GM20000 (cell line): ENCODE results near the gene ABCB9.

Experiments used
- DNase-seq: peaks from one replicate; pipeline ENCODE4 v3.0.0; 2012; ENCODE audit warnings: low spot score
- CTCF ChIP-seq: IDR thresholded peaks from 2 replicates; pipeline ENCODE4 v1.5.1; 2012; ENCODE audit warnings: mild to moderate bottlenecking, control low read depth; ENCODE audit errors: extremely low read depth, missing control alignments

The ABCB9 gene

GRCh38 chr12:123005081-123005626 lies 38.9 kb upstream of the ABCB9 start:
- DNase-seq = no peak
- no peak for TF ChIP-seq CTCF

- no peak for DNase-seq
- TF ChIP-seq CTCF = no peak
These were observed 38.0 kb upstream of the ABCB9 start for GRCh38 chr12:123004287-123004686.

GRCh38 chr12:123003257-123003656 lies 37.0 kb upstream of the ABCB9 start:
- no peak for TF ChIP-seq CTCF
- no peak for DNase-seq

- no peak for DNase-seq
These were observed 35.2 kb upstream of the ABCB9 start for GRCh38 chr12:123001464-123001863.

GRCh38 chr12:123000578-123000977 lies 34.3 kb upstream of the ABCB9 start:
- no peak for TF ChIP-seq CTCF
- DNase-seq = no peak

More at GRCh38 chr12:123001464-123001863, 35.2 kb upstream of the ABCB9 start:
- no peak for TF ChIP-seq CTCF

GRCh38 chr12:122999986-123000420 lies 33.7 kb upstream of the ABCB9 start:
- no peak for TF ChIP-seq CTCF
- DNase-seq = no peak

- no peak for DNase-seq
- no peak for TF ChIP-seq CTCF
These were observed 33.1 kb upstream of the ABCB9 start for GRCh38 chr12:122999196-122999946.
